Panc1 (cell line): ENCODE data around the gene CCDC191. TPM values are rescaled to one million over a fixed set of nuclear protein-coding genes. Genes with fewer than 3 reads are reported as not detected.

ENCODE experiments used
- ATAC-seq: fragments of 200-7000 bp; cut with Tn5 transposase; 2 replicates; pipeline ENCODE4 v1.9.1; 2020; ENCODE audit warnings: mild to moderate bottlenecking, moderate library complexity
- BruUV-seq: library from RNA; stranded (reverse); fragments of 400-500 nt; replicated peaks from 2 replicates; lab custom pipeline; 2021; lab: Mats Ljungman, UMichigan
- CTCF ChIA-PET: fragments of 300-600 bp; sonication (Branson Sonifier 250); formaldehyde crosslinking; loops from one replicate; lab custom pipeline; 2022; ENCODE audit warnings: antibody characterized with exemption; lab: Charles Lee
- POLR2A ChIA-PET: fragments of 300-600 bp; sonication (Branson Sonifier 250); formaldehyde crosslinking; loops from one replicate; lab custom pipeline; 2022; ENCODE audit warnings: antibody characterized with exemption; lab: Charles Lee
- DNase-seq: peaks from one replicate; pipeline ENCODE4 v3.0.0-alpha.2; 2010; ENCODE audit warnings: low read depth, low spot score
- H3K27ac ChIP-seq: 2 replicates; pipeline ENCODE4 v1.5.1; 2011; ENCODE audit warnings: mild to moderate bottlenecking, low read length, inconsistent platforms
- H3K27me3 ChIP-seq: fragments of 200-500 bp; sonication (Bioruptor generic); 2 replicates; pipeline ENCODE4 v1.6.0; 2014; ENCODE audit warnings: low read length, inconsistent platforms; ENCODE audit not compliant: control insufficient read depth, insufficient read depth
- H3K36me3 ChIP-seq: fragments of 200-500 bp; sonication (Bioruptor generic); 2 replicates; pipeline ENCODE4 v1.5.1; 2014; ENCODE audit warnings: inconsistent platforms, mild to moderate bottlenecking, low read length, moderate library complexity; ENCODE audit not compliant: control insufficient read depth, insufficient read depth
- H3K4me1 ChIP-seq: 2 replicates; pipeline ENCODE4 v1.5.1; 2011; ENCODE audit warnings: inconsistent platforms, mild to moderate bottlenecking, low read length, moderate library complexity; ENCODE audit not compliant: control insufficient read depth, insufficient read depth
- H3K4me3 ChIP-seq, 2 experiments: 2 replicates each; pipeline ENCODE4 v1.5.1; 2011 to 2012; ENCODE audit warnings: low read depth in 2 of 2, low read length in 2 of 2, mild to moderate bottlenecking in 2 of 2, inconsistent platforms in 1 of 2, moderate library complexity in 1 of 2
- H3K9me3 ChIP-seq: fragments of 200-500 bp; sonication (Bioruptor generic); 2 replicates; pipeline ENCODE4 v1.5.1; 2014; ENCODE audit warnings: low read depth, mild to moderate bottlenecking, inconsistent platforms, low read length, moderate library complexity; ENCODE audit not compliant: control insufficient read depth, insufficient read depth
- CTCF ChIP-seq: fragments of 450-650 bp; IDR thresholded peaks from 2 replicates; pipeline ENCODE4 v1.5.1; 2017; ENCODE audit warnings: mild to moderate bottlenecking
- POLR2AphosphoS5 ChIP-seq: IDR thresholded peaks from 2 replicates; pipeline ENCODE4 v1.6.1; 2012; ENCODE audit warnings: mild to moderate bottlenecking, low read depth, low read length, moderate library complexity
- SIN3A ChIP-seq: IDR thresholded peaks from 2 replicates; pipeline ENCODE4 v1.6.1; 2012; ENCODE audit warnings: low read depth, mild to moderate bottlenecking, low read length, moderate library complexity, borderline replicate concordance; ENCODE audit not compliant: insufficient read depth
- TCF7L2 ChIP-seq: IDR thresholded peaks from 2 replicates; pipeline ENCODE4 v1.6.1; 2011; ENCODE audit warnings: mild to moderate bottlenecking, low read depth, low read length, inconsistent platforms
- in situ Hi-C: cut with HindIII; loops from 2 replicates; pipeline ENCODE4 v1.10.0; 2016; ENCODE audit warnings: low sequenced_read_pairs, low pct_unique_long_range_greater_than_20kb
- intact Hi-C: fragments of 100-400 bp; cut with micrococcal nuclease; formaldehyde crosslinking; loops from one replicate; pipeline ENCODE4 v1.10.0; 2022; ENCODE audit not compliant: unreplicated experiment
- total RNA-seq: library from RNA; stranded (reverse); gene quantifications from one replicate; pipeline ENCODE4 v1.2.1, GENCODE V29; 2021; ENCODE audit not compliant: unreplicated experiment
- TF ChIP-seq, protein P1 (sequence below), 2 experiments: IDR thresholded peaks; 2 replicates each; pipeline ENCODE4 v1.6.1; 2011 to 2012; ENCODE audit warnings: low read depth in 2 of 2, control low read depth in 1 of 2, low read length in 1 of 2, mild to moderate bottlenecking in 1 of 2, moderate library complexity in 1 of 2; ENCODE audit not compliant: insufficient read depth in 1 of 2

The CCDC191 gene
- total RNA-seq, 1 experiment from 2014 or later = 5.6 TPM

GRCh38 chr3:113968986-113969385 lies 87.3 kb downstream of the CCDC191 start:
- BruUV-seq = no TSS peak
- Histone ChIP-seq H3K4me3 (no peak overlapping the region), H3K36me3 (no peaks in the 10 kb centered on the region), H3K27me3 (no peaks in the 10 kb centered on the region), H3K9me3 (peaks cover 10% of the 10 kb centered on the region; the same call in 1 of the 2 replicates), H3K27ac (no peak overlapping the region), H3K4me1 (no peaks in the 10 kb centered on the region)
- ChIA-PET CTCF (no interaction called here), POLR2A (no interaction called here)
- ATAC-seq = no peak
- intact Hi-C loops = no loop called here
- TF ChIP-seq SIN3A (no peak), POLR2AphosphoS5 (no peak), TCF7L2 (no peak), CTCF (no peak)
- TF ChIP-seq, protein P1, sequence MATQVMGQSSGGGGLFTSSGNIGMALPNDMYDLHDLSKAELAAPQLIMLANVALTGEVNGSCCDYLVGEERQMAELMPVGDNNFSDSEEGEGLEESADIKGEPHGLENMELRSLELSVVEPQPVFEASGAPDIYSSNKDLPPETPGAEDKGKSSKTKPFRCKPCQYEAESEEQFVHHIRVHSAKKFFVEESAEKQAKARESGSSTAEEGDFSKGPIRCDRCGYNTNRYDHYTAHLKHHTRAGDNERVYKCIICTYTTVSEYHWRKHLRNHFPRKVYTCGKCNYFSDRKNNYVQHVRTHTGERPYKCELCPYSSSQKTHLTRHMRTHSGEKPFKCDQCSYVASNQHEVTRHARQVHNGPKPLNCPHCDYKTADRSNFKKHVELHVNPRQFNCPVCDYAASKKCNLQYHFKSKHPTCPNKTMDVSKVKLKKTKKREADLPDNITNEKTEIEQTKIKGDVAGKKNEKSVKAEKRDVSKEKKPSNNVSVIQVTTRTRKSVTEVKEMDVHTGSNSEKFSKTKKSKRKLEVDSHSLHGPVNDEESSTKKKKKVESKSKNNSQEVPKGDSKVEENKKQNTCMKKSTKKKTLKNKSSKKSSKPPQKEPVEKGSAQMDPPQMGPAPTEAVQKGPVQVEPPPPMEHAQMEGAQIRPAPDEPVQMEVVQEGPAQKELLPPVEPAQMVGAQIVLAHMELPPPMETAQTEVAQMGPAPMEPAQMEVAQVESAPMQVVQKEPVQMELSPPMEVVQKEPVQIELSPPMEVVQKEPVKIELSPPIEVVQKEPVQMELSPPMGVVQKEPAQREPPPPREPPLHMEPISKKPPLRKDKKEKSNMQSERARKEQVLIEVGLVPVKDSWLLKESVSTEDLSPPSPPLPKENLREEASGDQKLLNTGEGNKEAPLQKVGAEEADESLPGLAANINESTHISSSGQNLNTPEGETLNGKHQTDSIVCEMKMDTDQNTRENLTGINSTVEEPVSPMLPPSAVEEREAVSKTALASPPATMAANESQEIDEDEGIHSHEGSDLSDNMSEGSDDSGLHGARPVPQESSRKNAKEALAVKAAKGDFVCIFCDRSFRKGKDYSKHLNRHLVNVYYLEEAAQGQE (IDR thresholded peaks at IDR 0.05; ENCODE audit: insufficient read depth in 1 of 2, low read depth in 2 of 2, low read length in 1 of 2) = no peak
- no peak for DNase-seq
- in situ Hi-C loops = no loop called here

DNA sequence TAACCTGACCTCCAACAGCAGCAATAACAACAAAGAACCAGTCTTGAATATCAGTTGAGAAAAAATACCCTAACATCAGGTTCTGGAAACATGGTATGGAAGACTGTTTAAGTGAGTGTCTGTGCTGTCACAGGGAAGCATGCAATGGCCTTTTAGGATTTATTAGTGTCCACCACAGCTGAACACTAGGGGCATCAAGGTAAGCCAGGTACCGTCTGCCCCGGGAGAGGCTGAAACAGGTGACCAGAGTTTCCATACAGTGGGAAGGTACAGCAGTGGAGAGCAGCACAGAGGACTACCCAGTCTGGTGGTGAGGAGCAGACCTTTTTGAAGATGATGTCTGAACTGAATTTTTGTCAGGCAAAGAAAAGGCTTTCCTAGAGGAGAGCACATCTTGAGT lies 90.2 kb downstream of the CCDC191 start:
- no TSS peak for BruUV-seq
- no peaks in the 10 kb centered on the region for H3K4me1 ChIP-seq
- DNase-seq (no peak), ATAC-seq (peak; percentile 75; the same call in 1 of the 2 replicates)
- in situ Hi-C loops = no loop called here
- POLR2A ChIA-PET = no interaction called here
- H3K36me3 ChIP-seq = no peaks in the 10 kb centered on the region
- H3K27ac ChIP-seq = no peak overlapping the region
- no peak for TF ChIP-seq SIN3A
- peak; percentile 32; the same call in 1 of the 2 replicates for TF ChIP-seq CTCF
- TF ChIP-seq, protein P1 (IDR thresholded peaks at IDR 0.05; ENCODE audit: insufficient read depth in 1 of 2, low read depth in 2 of 2, low read length in 1 of 2) = no peak
- no peak for TF ChIP-seq POLR2AphosphoS5
- TF ChIP-seq TCF7L2 = no peak
- no peak overlapping the region for H3K4me3 ChIP-seq
- no peaks in the 10 kb centered on the region for H3K27me3 ChIP-seq
- no peaks in the 10 kb centered on the region for H3K9me3 ChIP-seq
- intact Hi-C loops = no loop called here
- CTCF ChIA-PET = no interaction called here
